ENCODE measurements around the gene OR2T29. TPM values are rescaled to one million over a fixed set of nuclear protein-coding genes. Genes with fewer than 3 reads are reported as not detected.
"Not testable (repeated sequence)": the region's sequence is repeated elsewhere in the genome, so short reads cannot be mapped to it uniquely, and the experiment has no call there.

OR2T29 gene
- total and polyA plus RNA-seq, 12 donors = not detected

DNA sequence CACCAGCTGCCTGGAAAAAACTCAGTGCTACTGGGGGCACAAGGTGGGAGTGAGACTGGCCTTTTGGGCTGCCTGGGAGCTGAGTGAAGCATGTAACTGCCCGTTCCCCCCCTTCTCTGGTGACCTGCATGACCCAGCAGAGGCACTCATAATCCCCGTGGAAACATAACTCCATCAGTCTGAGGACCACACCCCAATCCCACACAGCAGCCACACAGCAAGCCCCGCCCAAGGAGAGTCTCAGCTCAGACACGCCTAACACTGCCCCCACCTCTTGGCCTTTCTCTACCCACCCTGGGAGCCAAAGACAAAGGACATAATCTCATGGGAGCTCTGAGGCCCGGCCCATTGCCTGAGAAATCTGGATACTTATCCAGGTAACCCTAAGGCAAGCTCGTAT, 11.5 kb downstream of the OR2T29 start:
- H3K27me3 ChIP-seq; H3K9me3 ChIP-seq (replicated peaks in 1 of 3); H3K27ac ChIP-seq; intact Hi-C loops (cut with DNase I); H3K36me3 ChIP-seq (replicated peaks in 1 of 2); H3K4me3 ChIP-seq; H3K4me1 ChIP-seq (replicated peaks in 1 of 2); DNase-seq: not testable (repeated sequence)
- no CpG with 5 or more reads among the region's 6 CpGs for WGBS, 4 donors

DNA sequence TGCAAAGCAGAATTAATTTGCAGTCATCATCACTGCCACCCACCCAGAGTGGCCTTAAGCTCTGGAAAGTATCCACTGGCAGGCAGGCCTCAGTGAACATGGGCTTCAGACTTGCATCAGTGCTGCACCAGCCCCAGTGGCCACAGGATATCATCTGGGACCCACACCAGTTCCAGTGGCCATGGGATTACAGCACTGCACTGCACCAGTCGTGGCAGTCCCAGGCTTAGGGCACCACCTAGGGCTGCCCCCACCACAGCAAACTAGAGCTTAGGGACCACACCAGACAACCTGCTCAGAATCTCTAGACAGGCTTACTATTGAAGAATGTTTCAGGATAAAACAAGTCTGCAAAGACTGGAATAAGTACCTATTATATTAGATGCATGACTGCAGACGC, 15.2 kb downstream of the OR2T29 start:
- intact Hi-C loops (cut with DNase I); H3K9me3 ChIP-seq (replicated peaks in 1 of 3); H3K4me1 ChIP-seq (replicated peaks in 1 of 2); H3K27ac ChIP-seq; DNase-seq; H3K4me3 ChIP-seq; H3K36me3 ChIP-seq (replicated peaks in 1 of 2); H3K27me3 ChIP-seq: not testable (repeated sequence)
- no CpG with 5 or more reads among the region's 2 CpGs for WGBS, 4 donors

DNA sequence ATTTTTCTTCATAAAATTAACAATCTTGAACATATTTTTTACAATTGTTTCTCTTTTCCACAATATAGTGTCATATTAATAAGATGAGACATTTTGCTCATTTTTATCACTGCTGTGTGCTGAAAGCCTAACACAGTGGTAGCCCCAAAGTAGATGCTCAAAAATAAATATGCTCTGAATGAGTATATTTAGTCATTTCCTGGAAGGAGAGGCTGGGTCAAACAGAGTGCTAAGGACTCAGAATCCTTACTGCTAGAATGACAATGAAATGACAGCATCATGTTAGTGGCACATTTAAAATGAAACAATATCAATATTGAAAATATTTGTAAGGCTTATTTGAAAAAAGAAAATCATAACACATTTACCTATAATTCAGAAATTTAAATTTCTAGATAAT, 25.1 kb downstream of the OR2T29 start:
- DNase-seq; H3K27ac ChIP-seq; intact Hi-C loops (cut with DNase I); H3K9me3 ChIP-seq (replicated peaks in 1 of 3); H3K4me1 ChIP-seq (replicated peaks in 1 of 2); H3K27me3 ChIP-seq; H3K36me3 ChIP-seq (replicated peaks in 1 of 2); H3K4me3 ChIP-seq: not testable (repeated sequence)

DNA sequence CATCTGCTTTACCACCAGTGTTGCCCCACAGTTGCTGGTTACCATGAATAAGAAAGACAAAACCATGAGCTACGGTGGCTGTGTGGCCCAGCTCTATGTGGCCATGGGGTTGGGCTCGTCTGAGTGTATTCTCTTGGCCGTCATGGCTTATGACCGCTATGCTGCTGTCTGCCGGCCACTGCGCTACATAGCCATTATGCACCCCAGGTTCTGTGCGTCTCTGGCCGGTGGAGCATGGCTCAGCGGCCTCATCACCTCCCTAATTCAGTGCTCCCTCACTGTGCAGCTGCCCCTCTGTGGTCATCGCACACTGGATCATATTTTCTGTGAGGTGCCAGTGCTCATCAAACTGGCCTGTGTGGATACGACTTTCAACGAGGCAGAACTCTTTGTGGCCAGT, 40.7 kb downstream of the OR2T29 start:
- Histone ChIP-seq H3K4me1 (replicated peaks in 1 of 2) (no peaks in the 10 kb centered on the region), H3K27ac (no peak overlapping the region), H3K9me3 (replicated peaks in 1 of 3) (no peaks in the 10 kb centered on the region), H3K36me3 (replicated peaks in 1 of 2) (no peaks in the 10 kb centered on the region), H3K27me3 (no peaks in the 10 kb centered on the region), H3K4me3 (no peak overlapping the region)
- no peak for TF ChIP-seq POLR2A (IDR thresholded peaks at IDR 0.05)
- TF ChIP-seq, protein P1, sequence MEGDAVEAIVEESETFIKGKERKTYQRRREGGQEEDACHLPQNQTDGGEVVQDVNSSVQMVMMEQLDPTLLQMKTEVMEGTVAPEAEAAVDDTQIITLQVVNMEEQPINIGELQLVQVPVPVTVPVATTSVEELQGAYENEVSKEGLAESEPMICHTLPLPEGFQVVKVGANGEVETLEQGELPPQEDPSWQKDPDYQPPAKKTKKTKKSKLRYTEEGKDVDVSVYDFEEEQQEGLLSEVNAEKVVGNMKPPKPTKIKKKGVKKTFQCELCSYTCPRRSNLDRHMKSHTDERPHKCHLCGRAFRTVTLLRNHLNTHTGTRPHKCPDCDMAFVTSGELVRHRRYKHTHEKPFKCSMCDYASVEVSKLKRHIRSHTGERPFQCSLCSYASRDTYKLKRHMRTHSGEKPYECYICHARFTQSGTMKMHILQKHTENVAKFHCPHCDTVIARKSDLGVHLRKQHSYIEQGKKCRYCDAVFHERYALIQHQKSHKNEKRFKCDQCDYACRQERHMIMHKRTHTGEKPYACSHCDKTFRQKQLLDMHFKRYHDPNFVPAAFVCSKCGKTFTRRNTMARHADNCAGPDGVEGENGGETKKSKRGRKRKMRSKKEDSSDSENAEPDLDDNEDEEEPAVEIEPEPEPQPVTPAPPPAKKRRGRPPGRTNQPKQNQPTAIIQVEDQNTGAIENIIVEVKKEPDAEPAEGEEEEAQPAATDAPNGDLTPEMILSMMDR (IDR thresholded peaks at IDR 0.05) = no peak
- no peak for DNase-seq
- intact Hi-C loops (cut with DNase I) = no loop called here
- WGBS, 4 donors = 79 to 88% (median 83%) methylated on average over 12 of the region's 12 CpGs

DNA sequence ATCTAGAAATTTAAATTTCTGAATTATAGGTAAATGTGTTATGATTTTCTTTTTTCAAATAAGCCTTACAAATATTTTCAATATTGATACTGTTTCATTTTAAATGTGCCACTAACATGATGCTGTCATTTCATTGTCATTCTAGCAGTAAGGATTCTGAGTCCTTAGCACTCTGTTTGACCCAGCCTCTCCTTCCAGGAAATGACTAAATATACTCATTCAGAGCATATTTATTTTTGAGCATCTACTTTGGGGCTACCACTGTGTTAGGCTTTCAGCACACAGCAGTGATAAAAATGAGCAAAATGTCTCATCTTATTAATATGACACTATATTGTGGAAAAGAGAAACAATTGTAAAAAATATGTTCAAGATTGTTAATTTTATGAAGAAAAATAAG, 52.4 kb downstream of the OR2T29 start:
- H3K4me1 ChIP-seq (replicated peaks in 1 of 2); H3K36me3 ChIP-seq (replicated peaks in 1 of 2); H3K27ac ChIP-seq; H3K4me3 ChIP-seq; DNase-seq; H3K27me3 ChIP-seq; H3K9me3 ChIP-seq (replicated peaks in 1 of 3); intact Hi-C loops (cut with DNase I): not testable (repeated sequence)

DNA sequence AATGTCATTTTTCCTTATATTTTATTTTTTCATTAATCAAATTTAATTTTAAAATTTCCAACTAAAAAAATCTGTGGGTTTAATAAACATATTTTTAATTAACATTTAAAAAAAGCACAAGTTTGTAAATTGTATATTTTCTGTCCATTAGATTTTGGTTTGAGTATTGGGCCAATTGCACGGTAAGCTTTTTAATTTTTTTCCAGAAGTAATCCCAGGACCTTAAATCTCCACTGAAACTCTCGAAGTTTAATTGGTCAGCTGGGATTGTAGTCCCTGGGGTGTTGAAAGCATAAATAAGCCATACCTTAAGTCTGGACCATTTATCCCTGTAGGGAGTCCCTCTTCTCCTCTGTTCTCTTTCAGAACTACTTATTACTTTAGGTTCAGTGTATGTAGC, 54.8 kb downstream of the OR2T29 start, which contains the start of gene OR2G6:
TSS of gene OR2G6 (plus strand) at position 301 of the 400 bp plus-strand sequence. CDS start 13,574 bp downstream, outside the sequence.
- H3K36me3 ChIP-seq (replicated peaks in 1 of 2); H3K9me3 ChIP-seq (replicated peaks in 1 of 3); intact Hi-C loops (cut with DNase I); DNase-seq; H3K27ac ChIP-seq; H3K27me3 ChIP-seq; H3K4me3 ChIP-seq; H3K4me1 ChIP-seq (replicated peaks in 1 of 2): not testable (repeated sequence)
- no CpG with 5 or more reads among the region's 2 CpGs for WGBS, 4 donors

Small RNA genes within 50 kb of the gene (small RNA-seq; reads per million reads assigned to genes)
- gene RF00019 = 0 reads per million in 2 donors

Other genes starting within 250 kb of the OR2T29 start
- not detected for gene OR2M7, start 238.2 kb downstream of the OR2T29 start, total RNA-seq
- gene OR2M7, start 238.2 kb downstream of the OR2T29 start, polyA plus RNA-seq = not detected
- not detected for gene OR14C36, start 214.0 kb downstream of the OR2T29 start, total RNA-seq
- not detected for gene OR14C36, start 214.0 kb downstream of the OR2T29 start, polyA plus RNA-seq
- gene OR2T4, start 201.1 kb downstream of the OR2T29 start, total RNA-seq = not detected
- gene OR2T4, start 201.1 kb downstream of the OR2T29 start, polyA plus RNA-seq = not detected
- not detected for gene OR2T6, start 187.0 kb downstream of the OR2T29 start, total RNA-seq
- not detected for gene OR2T6, start 187.0 kb downstream of the OR2T29 start, polyA plus RNA-seq
- not detected for gene OR2T1, start 159.7 kb downstream of the OR2T29 start, total RNA-seq
- gene OR2T1, start 159.7 kb downstream of the OR2T29 start, polyA plus RNA-seq = not detected
- not detected for gene OR2T2, start 117.1 kb downstream of the OR2T29 start, total RNA-seq
- not detected for gene OR2T2, start 117.1 kb downstream of the OR2T29 start, polyA plus RNA-seq
- not detected for gene OR2T3, start 89.4 kb downstream of the OR2T29 start, total RNA-seq
- gene OR2T3, start 89.4 kb downstream of the OR2T29 start, polyA plus RNA-seq = not detected
- not detected for gene OR2T5, start 74.2 kb downstream of the OR2T29 start, total RNA-seq
- gene OR2T5, start 74.2 kb downstream of the OR2T29 start, polyA plus RNA-seq = not detected
- gene OR2G6, start 54.7 kb downstream of the OR2T29 start, total RNA-seq = not detected
- gene OR2G6, start 54.7 kb downstream of the OR2T29 start, polyA plus RNA-seq = not detected
- gene OR2T34, start 12.0 kb upstream of the OR2T29 start, total RNA-seq = not detected
- not detected for gene OR2T34, start 12.0 kb upstream of the OR2T29 start, polyA plus RNA-seq
- not detected for gene OR2T10, start 34.9 kb upstream of the OR2T29 start, total RNA-seq
- not detected for gene OR2T10, start 34.9 kb upstream of the OR2T29 start, polyA plus RNA-seq
- not detected for gene OR2T11, start 72.3 kb upstream of the OR2T29 start, total RNA-seq
- gene OR2T11, start 72.3 kb upstream of the OR2T29 start, polyA plus RNA-seq = not detected
- gene OR2T35, start 82.5 kb upstream of the OR2T29 start, total RNA-seq = not detected
- gene OR2T35, start 82.5 kb upstream of the OR2T29 start, polyA plus RNA-seq = not detected
- gene OR2T27, start 92.8 kb upstream of the OR2T29 start, total RNA-seq = not detected
- gene OR2T27, start 92.8 kb upstream of the OR2T29 start, polyA plus RNA-seq = not detected
- not detected for gene OR14I1, start 140.0 kb upstream of the OR2T29 start, total RNA-seq
- gene OR14I1, start 140.0 kb upstream of the OR2T29 start, polyA plus RNA-seq = not detected
- not detected for gene LYPD8, start 193.0 kb upstream of the OR2T29 start, total RNA-seq
- under 1 TPM in 1 of 3 donors, not detected in 2; 0.13 TPM for gene LYPD8, start 193.0 kb upstream of the OR2T29 start, polyA plus RNA-seq

Measured in adrenal gland (tissue), 12 donors.